SK-N-SH (cell line): ENCODE measurements around the gene PTPN22.

ENCODE experiments used
- CTCF ChIP-seq: fragments of 200-600 bp; sonication (generic); IDR thresholded peaks from 2 replicates; pipeline ENCODE4 v1.6.1; 2017; ENCODE audit warnings: antibody characterized with exemption, mild to moderate bottlenecking, moderate library complexity
- FOXM1 ChIP-seq: IDR thresholded peaks from 2 replicates; pipeline ENCODE4 v1.4.0; 2012; ENCODE audit warnings: low read depth, mild to moderate bottlenecking

- TF ChIP-seq CTCF (no peak), FOXM1 (no peak)
These were observed 29.7 kb upstream of the PTPN22 start for GRCh38 chr1:113901191-113901590.
